GM12872 (cell line): ENCODE data around the gene RBM38.

ENCODE experiments used
- TF ChIP-seq, protein P1 (sequence below): IDR thresholded peaks from 3 replicates; pipeline ENCODE4 v1.5.1; 2011; ENCODE audit warnings: low read depth, mild to moderate bottlenecking, low read length, moderate library complexity; ENCODE audit not compliant: insufficient read depth

Gene RBM38

DNA sequence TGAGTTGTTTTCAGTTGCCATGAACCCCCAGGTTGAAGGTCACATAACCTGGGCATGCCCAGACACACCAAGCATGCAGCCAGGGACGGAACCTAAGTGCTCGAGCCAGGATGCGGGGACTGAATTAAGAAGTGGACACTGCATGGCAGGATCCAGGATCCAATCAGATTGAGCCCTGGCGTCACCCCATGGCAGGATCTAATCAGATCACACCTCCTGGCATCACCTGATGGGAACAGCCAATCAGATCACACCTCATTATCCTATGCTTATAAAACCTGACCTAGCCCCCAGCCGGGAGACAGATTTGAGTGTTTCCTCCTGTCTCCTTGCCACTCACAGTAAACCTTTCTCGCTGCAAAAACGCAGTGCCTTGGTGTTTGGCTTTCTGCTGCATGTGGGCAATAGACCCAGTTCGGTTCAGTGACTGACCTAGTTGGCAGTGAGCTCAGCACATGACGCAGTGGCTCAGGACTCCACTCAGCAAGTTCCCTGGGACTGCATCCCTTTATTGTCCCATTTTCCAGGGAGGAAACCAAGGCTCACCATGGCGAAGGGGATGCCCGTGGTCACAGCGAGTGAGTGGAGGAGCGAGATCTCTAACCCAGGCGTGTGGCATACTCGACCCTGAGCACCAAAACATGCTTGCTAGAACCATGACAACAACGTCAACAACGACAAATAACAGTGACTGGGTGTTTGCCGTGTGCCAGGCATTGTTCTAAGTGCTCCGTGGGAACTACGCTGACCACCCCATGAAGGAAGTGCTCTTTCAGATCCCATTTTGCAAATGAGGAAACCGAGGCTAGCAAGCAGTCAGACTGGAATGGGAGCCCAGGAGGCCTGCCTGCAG lies 66.3 kb downstream of the RBM38 start:
- TF ChIP-seq, protein P1, sequence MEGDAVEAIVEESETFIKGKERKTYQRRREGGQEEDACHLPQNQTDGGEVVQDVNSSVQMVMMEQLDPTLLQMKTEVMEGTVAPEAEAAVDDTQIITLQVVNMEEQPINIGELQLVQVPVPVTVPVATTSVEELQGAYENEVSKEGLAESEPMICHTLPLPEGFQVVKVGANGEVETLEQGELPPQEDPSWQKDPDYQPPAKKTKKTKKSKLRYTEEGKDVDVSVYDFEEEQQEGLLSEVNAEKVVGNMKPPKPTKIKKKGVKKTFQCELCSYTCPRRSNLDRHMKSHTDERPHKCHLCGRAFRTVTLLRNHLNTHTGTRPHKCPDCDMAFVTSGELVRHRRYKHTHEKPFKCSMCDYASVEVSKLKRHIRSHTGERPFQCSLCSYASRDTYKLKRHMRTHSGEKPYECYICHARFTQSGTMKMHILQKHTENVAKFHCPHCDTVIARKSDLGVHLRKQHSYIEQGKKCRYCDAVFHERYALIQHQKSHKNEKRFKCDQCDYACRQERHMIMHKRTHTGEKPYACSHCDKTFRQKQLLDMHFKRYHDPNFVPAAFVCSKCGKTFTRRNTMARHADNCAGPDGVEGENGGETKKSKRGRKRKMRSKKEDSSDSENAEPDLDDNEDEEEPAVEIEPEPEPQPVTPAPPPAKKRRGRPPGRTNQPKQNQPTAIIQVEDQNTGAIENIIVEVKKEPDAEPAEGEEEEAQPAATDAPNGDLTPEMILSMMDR, result no peak

DNA sequence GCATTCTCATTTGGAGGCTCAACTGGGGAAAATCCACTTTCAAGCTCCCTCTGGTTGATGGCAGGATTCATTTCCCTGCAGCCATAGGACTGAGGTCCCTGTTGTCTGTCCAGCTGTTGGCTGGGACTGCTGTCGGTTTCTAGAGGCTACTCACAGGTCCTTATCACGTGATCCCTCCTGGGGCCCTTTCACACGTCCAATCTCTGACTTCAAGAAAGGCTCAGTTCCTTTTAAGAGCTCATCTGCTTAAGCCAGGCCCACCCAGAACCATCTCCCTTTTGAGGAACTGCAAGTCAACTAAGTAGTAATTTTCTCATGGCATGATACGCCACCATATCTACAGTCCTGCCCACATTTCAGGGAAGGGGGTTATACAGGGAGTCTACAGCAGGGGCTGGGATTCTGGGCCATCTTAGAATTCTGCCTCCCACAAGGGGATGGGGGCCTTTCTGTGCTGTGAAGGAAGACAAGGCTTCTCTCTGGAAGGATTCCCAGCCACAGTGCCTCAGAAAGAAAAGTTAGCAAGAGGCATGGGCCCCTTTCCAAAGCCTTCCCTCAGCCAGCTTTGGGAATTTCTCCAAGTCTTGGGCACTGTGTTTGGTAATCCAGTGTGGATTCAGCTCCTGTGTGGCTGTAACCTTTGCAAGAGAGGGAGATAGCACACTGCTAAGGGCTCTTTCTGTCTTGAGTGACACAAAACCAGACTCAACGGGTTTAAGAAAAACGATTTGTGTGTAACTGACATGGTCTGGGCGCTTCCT lies 67.4 kb downstream of the RBM38 start:
- TF ChIP-seq, protein P1, result no peak
